Panc1 (cell line): ENCODE measurements around the gene PRKACB. TPM values are rescaled to one million over a fixed set of nuclear protein-coding genes. Genes with fewer than 3 reads are reported as not detected.

ENCODE experiments used
- ATAC-seq: fragments of 200-7000 bp; cut with Tn5 transposase; 2 replicates; pipeline ENCODE4 v1.9.1; 2020; ENCODE audit warnings: mild to moderate bottlenecking, moderate library complexity
- BruUV-seq: library from RNA; stranded (reverse); fragments of 400-500 nt; replicated peaks from 2 replicates; lab custom pipeline; 2021; lab: Mats Ljungman, UMichigan
- CTCF ChIA-PET: fragments of 300-600 bp; sonication (Branson Sonifier 250); formaldehyde crosslinking; loops from one replicate; lab custom pipeline; 2022; ENCODE audit warnings: antibody characterized with exemption; lab: Charles Lee
- POLR2A ChIA-PET: fragments of 300-600 bp; sonication (Branson Sonifier 250); formaldehyde crosslinking; loops from one replicate; lab custom pipeline; 2022; ENCODE audit warnings: antibody characterized with exemption; lab: Charles Lee
- DNase-seq: peaks from one replicate; pipeline ENCODE4 v3.0.0-alpha.2; 2010; ENCODE audit warnings: low read depth, low spot score
- H3K27ac ChIP-seq: 2 replicates; pipeline ENCODE4 v1.5.1; 2011; ENCODE audit warnings: mild to moderate bottlenecking, low read length, inconsistent platforms
- H3K27me3 ChIP-seq: fragments of 200-500 bp; sonication (Bioruptor generic); 2 replicates; pipeline ENCODE4 v1.6.0; 2014; ENCODE audit warnings: low read length, inconsistent platforms; ENCODE audit not compliant: control insufficient read depth, insufficient read depth
- H3K36me3 ChIP-seq: fragments of 200-500 bp; sonication (Bioruptor generic); 2 replicates; pipeline ENCODE4 v1.5.1; 2014; ENCODE audit warnings: inconsistent platforms, mild to moderate bottlenecking, low read length, moderate library complexity; ENCODE audit not compliant: control insufficient read depth, insufficient read depth
- H3K4me1 ChIP-seq: 2 replicates; pipeline ENCODE4 v1.5.1; 2011; ENCODE audit warnings: inconsistent platforms, mild to moderate bottlenecking, low read length, moderate library complexity; ENCODE audit not compliant: control insufficient read depth, insufficient read depth
- H3K4me3 ChIP-seq, 2 experiments: 2 replicates each; pipeline ENCODE4 v1.5.1; 2011 to 2012; ENCODE audit warnings: low read depth in 2 of 2, low read length in 2 of 2, mild to moderate bottlenecking in 2 of 2, inconsistent platforms in 1 of 2, moderate library complexity in 1 of 2
- H3K9me3 ChIP-seq: fragments of 200-500 bp; sonication (Bioruptor generic); 2 replicates; pipeline ENCODE4 v1.5.1; 2014; ENCODE audit warnings: low read depth, mild to moderate bottlenecking, inconsistent platforms, low read length, moderate library complexity; ENCODE audit not compliant: control insufficient read depth, insufficient read depth
- CTCF ChIP-seq: fragments of 450-650 bp; IDR thresholded peaks from 2 replicates; pipeline ENCODE4 v1.5.1; 2017; ENCODE audit warnings: mild to moderate bottlenecking
- POLR2AphosphoS5 ChIP-seq: IDR thresholded peaks from 2 replicates; pipeline ENCODE4 v1.6.1; 2012; ENCODE audit warnings: mild to moderate bottlenecking, low read depth, low read length, moderate library complexity
- REST ChIP-seq, 2 experiments: IDR thresholded peaks; 2 replicates each; pipeline ENCODE4 v1.6.1; 2011 to 2012; ENCODE audit warnings: low read depth in 2 of 2, control low read depth in 1 of 2, low read length in 1 of 2, mild to moderate bottlenecking in 1 of 2, moderate library complexity in 1 of 2; ENCODE audit not compliant: insufficient read depth in 1 of 2
- SIN3A ChIP-seq: IDR thresholded peaks from 2 replicates; pipeline ENCODE4 v1.6.1; 2012; ENCODE audit warnings: low read depth, mild to moderate bottlenecking, low read length, moderate library complexity, borderline replicate concordance; ENCODE audit not compliant: insufficient read depth
- TCF7L2 ChIP-seq: IDR thresholded peaks from 2 replicates; pipeline ENCODE4 v1.6.1; 2011; ENCODE audit warnings: mild to moderate bottlenecking, low read depth, low read length, inconsistent platforms
- in situ Hi-C: cut with HindIII; loops from 2 replicates; pipeline ENCODE4 v1.10.0; 2016; ENCODE audit warnings: low sequenced_read_pairs, low pct_unique_long_range_greater_than_20kb
- intact Hi-C: fragments of 100-400 bp; cut with micrococcal nuclease; formaldehyde crosslinking; loops from one replicate; pipeline ENCODE4 v1.10.0; 2022; ENCODE audit not compliant: unreplicated experiment
- total RNA-seq: library from RNA; stranded (reverse); gene quantifications from one replicate; pipeline ENCODE4 v1.2.1, GENCODE V29; 2021; ENCODE audit not compliant: unreplicated experiment

The PRKACB gene
- total RNA-seq, 1 experiment from 2014 or later: 54.9 TPM

- no TSS peak for BruUV-seq
- in situ Hi-C loops: no loop called here
- TF ChIP-seq CTCF (no peak), REST (IDR thresholded peaks at IDR 0.05; ENCODE audit: insufficient read depth in 1 of 2, low read depth in 2 of 2, low read length in 1 of 2) (no peak), TCF7L2 (no peak)
- H3K4me3 ChIP-seq: no peak overlapping the region
- DNase-seq (no peak), ATAC-seq (no peak)
- ChIA-PET POLR2A (interaction anchor here (0.6 kb wide), 1 partner anchor 1444 kb away, joined by 4 read pairs; no protein-coding TSS in a partner anchor), CTCF (interaction anchor here (0.7 kb wide), 1 partner anchor 371 kb away, joined by 4 read pairs; no protein-coding TSS in a partner anchor)
- peak overlapping the region; percentile 0; the same call in 1 of the 2 replicates for H3K27ac ChIP-seq
- no peaks in the 10 kb centered on the region for H3K36me3 ChIP-seq
- intact Hi-C loops: loop anchor here (5.0 kb wide), 1 partner anchor 140 kb away; the partner anchor contains the start of gene SAMD13
- no peaks in the 10 kb centered on the region for H3K27me3 ChIP-seq
- peaks cover 27% of the 10 kb centered on the region; the same call in 1 of the 2 replicates for H3K4me1 ChIP-seq
- H3K9me3 ChIP-seq: peaks cover 3% of the 10 kb centered on the region; the same call in 1 of the 2 replicates
Observed at GRCh38 chr1:84162295-84162694, 18.2 kb downstream of the PRKACB start.

DNA sequence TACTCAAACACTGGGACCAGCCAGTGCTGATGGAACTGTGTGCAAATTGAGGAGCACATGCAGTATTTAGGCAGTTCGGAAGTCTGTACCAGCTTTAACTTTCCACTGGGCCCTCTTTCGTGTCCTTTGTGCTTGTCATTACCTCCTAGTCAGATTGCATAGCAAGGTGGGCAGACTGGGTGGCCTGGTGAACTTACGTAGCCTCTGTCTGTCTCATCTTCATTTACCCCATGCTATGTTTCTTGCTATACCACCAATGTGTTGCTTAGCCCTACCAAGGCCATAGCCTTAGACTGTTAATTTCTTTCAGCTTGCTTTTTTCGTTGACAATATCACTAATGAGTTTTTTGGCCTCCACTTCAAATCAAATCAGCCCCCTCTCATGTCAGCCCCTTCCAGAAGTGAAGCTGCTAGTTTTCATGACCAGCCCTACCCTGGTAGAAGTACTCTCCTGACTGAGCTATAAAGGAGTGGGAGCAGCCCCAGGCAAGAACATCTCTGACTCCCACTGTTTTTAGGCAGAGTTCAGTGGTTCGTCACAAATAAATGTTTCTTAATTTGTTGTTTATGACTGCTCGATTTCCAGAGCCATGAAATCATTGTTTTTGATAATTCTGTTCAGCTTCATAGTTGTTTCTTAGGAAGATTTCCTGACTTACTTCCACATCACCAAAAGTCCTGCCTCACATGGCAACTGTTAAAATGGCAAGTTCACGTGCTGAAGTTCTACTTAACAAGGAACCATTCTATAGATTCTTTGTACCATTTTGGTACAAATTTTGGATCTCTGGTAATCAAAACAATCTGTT lies 19.3 kb downstream of the PRKACB start:
- ChIA-PET CTCF (interaction anchor here (0.5 to 0.7 kb wide), 3 partner anchors 135 to 458 kb away, joined by 3 to 5 read pairs (median 4); no protein-coding TSS in a partner anchor), POLR2A (interaction anchor here (0.5 to 0.7 kb wide), 5 partner anchors 204 to 457 kb away, joined by 3 to 8 read pairs (median 3); no protein-coding TSS in a partner anchor)
- DNase-seq: no peak
- intact Hi-C loops (loop anchor here (5.0 kb wide), 1 partner anchor 139 kb away; the partner anchor contains the start of gene SAMD13), in situ Hi-C loops (no loop called here)
- Histone ChIP-seq H3K27me3 (no peaks in the 10 kb centered on the region), H3K9me3 (peaks cover 3% of the 10 kb centered on the region; the same call in 1 of the 2 replicates), H3K4me3 (peak overlapping the region; percentile 36 to 53; a peak in 2 of 4 replicates), H3K27ac (peak overlapping the region; percentile 89), H3K4me1 (peaks cover 27% of the 10 kb centered on the region; the same call in 1 of the 2 replicates), H3K36me3 (no peaks in the 10 kb centered on the region)
- peak; percentile 73 for ATAC-seq
- BruUV-seq: no TSS peak
- TF ChIP-seq CTCF: no peak
- no peak for TF ChIP-seq TCF7L2
- TF ChIP-seq POLR2AphosphoS5: no peak
- TF ChIP-seq SIN3A: no peak
- TF ChIP-seq REST (IDR thresholded peaks at IDR 0.05; ENCODE audit: insufficient read depth in 1 of 2, low read depth in 2 of 2, low read length in 1 of 2): no peak
